ENCODE results near the gene LRMDA. TPM values are rescaled to one million over a fixed set of nuclear protein-coding genes. Genes with fewer than 3 reads are reported as not detected.

LRMDA gene
- total RNA-seq, 2 experiments from 2014 or later = not detected

DNA sequence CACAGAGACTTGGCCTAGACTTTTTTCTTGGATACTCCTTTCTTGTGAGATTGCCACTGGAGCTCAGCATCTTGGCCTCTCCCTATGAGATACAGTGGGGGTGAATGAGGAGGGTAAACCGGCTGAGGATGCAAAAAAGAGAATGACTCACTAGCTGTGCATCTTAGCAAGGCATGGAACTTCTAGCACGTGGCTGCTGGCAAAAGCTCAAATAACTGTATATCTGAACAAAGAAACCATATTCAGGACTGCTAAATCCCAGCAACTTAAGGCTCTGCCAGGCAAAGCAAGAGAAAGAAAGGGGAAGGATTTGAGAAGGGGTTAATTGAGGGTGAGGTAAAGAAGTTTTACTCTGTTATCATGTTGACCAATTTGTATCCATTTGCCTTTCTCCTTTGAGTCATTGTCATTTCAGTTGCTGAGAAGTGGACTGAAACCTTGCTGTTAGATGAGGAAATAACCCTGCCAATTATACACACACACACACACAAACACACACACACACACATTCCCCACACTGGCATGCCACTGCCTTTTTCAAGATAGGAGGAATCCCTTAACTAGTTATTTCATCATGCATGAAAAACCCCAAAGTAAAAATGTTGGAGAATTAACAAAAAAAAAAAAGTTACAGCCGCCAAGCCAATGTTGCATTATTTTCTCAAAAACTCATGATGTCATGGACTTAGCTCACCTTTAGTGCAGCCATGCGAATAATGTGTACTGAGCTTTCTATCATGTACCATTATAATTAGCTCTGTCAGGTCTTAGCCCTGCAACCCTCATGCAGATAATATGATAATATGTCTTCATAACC, 997.3 kb downstream of the LRMDA start:
- no peaks in the 10 kb centered on the region for H3K36me3 Mint-ChIP-seq (ENCODE audit: low read depth)
- no peaks in the 10 kb centered on the region for H3K4me1 ChIP-seq (ENCODE audit: insufficient read depth, low read length)
- no peaks in the 10 kb centered on the region for H3K27me3 Mint-ChIP-seq
- H3K4me1 Mint-ChIP-seq (ENCODE audit: low read depth) = no peaks in the 10 kb centered on the region
- H3K9me3 Mint-ChIP-seq = no peaks in the 10 kb centered on the region
- peaks cover 0 to 7% of the 10 kb centered on the region in 2 experiments for H3K9me3 ChIP-seq (ENCODE audit: control insufficient read depth in 1 of 2, insufficient read depth in 1 of 2, low read length in 2 of 2)
- TF ChIP-seq CTCF (IDR thresholded peaks at IDR 0.05) = no peak
- no peak for ATAC-seq (ENCODE audit: poor library complexity)
- H3K4me3 ChIP-seq (ENCODE audit: low read length) = no peak overlapping the region
- intact Hi-C loops (cut with DNase I, micrococcal nuclease) = no loop called here
- ChIA-PET CTCF (no interaction called here), POLR2A (no interaction called here)
- DNase-seq = no peak
- H3K27ac ChIP-seq (ENCODE audit: low read depth in 1 of 2, low read length in 2 of 2) = no peak overlapping the region
- no peaks in the 10 kb centered on the region for H3K27me3 ChIP-seq (ENCODE audit: control insufficient read depth in 1 of 2, insufficient read depth in 2 of 2, low read length in 2 of 2)
- no peak overlapping the region for H3K4me3 Mint-ChIP-seq
- no peaks in the 10 kb centered on the region for H3K36me3 ChIP-seq (ENCODE audit: insufficient read depth, low read length)
- H3K27ac Mint-ChIP-seq = no peak overlapping the region

DNA sequence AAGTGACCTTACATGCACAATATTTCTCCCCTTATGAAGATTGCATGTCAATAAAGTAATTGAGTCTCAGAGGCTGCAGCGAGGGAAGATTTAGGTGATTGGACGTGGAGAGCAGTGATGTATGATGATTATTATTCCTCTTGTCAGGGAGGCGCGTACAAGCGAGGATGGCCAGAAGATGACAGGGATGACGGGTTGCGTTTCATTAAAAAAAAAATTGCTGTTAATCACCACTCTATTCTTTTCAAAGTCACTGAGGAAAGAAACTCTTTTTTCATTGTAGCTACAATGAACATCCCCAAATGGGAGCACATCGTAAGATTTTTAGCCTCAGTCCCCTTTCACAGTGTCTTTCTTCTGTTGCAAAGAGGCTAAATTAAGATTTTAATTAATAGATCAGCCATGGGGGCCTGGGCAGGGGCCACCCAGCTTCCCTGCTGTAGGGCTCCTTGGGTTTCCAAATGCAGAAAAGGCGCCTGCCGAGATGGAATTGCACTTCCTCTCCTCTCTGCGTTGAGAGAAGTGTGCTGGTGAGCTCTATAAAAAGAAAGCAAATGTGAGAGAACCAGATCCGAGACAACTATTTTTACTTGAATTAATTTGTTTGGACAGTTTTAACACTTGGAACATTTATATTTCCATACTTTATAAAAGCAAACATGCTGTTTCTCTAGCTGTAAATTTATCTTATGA, 998.1 kb downstream of the LRMDA start:
- Histone ChIP-seq H3K9me3 (ENCODE audit: control insufficient read depth in 1 of 2, insufficient read depth in 1 of 2, low read length in 2 of 2) (peaks cover 0 to 7% of the 10 kb centered on the region in 2 experiments), H3K27me3 (ENCODE audit: control insufficient read depth in 1 of 2, insufficient read depth in 2 of 2, low read length in 2 of 2) (no peaks in the 10 kb centered on the region), H3K4me3 (ENCODE audit: low read length) (no peak overlapping the region), H3K27ac (ENCODE audit: low read depth in 1 of 2, low read length in 2 of 2) (no peak overlapping the region), H3K4me1 (ENCODE audit: insufficient read depth, low read length) (no peaks in the 10 kb centered on the region), H3K36me3 (ENCODE audit: insufficient read depth, low read length) (no peaks in the 10 kb centered on the region)
- no peak for ATAC-seq (ENCODE audit: poor library complexity)
- no peaks in the 10 kb centered on the region for H3K27me3 Mint-ChIP-seq
- no peaks in the 10 kb centered on the region for H3K36me3 Mint-ChIP-seq (ENCODE audit: low read depth)
- intact Hi-C loops (cut with DNase I, micrococcal nuclease) = no loop called here
- H3K9me3 Mint-ChIP-seq = no peaks in the 10 kb centered on the region
- no peak for DNase-seq
- H3K4me1 Mint-ChIP-seq (ENCODE audit: low read depth) = no peaks in the 10 kb centered on the region
- H3K27ac Mint-ChIP-seq = no peak overlapping the region
- ChIA-PET POLR2A (no interaction called here), CTCF (no interaction called here)
- H3K4me3 Mint-ChIP-seq = no peak overlapping the region
- no peak for TF ChIP-seq CTCF (IDR thresholded peaks at IDR 0.05)

DNA sequence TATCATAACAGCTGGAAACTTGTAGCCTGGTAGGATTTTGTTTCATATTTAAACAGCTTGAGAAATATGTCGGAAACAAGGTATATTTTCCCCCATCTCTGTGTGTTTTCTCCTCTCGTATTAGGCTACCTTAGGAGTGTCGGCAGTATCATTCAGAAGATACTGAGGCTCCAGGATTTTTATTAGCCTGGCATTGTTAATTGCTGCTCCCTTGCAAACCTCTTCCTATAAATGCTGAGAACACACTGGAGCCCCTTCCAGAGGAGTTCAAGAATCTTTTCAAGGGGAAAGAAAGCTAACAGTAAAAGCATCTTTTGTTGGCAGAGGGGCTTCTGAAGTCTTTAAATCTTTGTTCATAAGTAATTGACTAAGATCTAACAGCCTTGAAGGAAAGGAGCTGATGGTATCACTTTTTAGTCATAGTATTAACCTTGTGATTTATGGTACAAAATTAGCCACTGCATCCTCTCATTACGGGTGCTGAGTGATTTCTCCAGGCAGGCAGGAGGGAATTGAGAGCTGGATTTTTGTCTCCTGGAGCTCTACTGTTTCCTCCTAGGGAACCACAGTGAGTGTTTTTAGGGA, 998.7 kb downstream of the LRMDA start:
- no peaks in the 10 kb centered on the region for H3K36me3 Mint-ChIP-seq (ENCODE audit: low read depth)
- ChIA-PET CTCF (no interaction called here), POLR2A (interaction anchor here (0.5 kb wide), 1 partner anchor 52 kb away, joined by 3 read pairs; no protein-coding TSS in a partner anchor)
- H3K4me1 ChIP-seq (ENCODE audit: insufficient read depth, low read length) = no peaks in the 10 kb centered on the region
- no peaks in the 10 kb centered on the region for H3K9me3 Mint-ChIP-seq
- no peaks in the 10 kb centered on the region for H3K27me3 ChIP-seq (ENCODE audit: control insufficient read depth in 1 of 2, insufficient read depth in 2 of 2, low read length in 2 of 2)
- H3K36me3 ChIP-seq (ENCODE audit: insufficient read depth, low read length) = no peaks in the 10 kb centered on the region
- no peak for TF ChIP-seq CTCF (IDR thresholded peaks at IDR 0.05)
- H3K27me3 Mint-ChIP-seq = no peaks in the 10 kb centered on the region
- ATAC-seq (ENCODE audit: poor library complexity) = no peak
- no peak overlapping the region for H3K4me3 Mint-ChIP-seq
- no peak overlapping the region for H3K27ac Mint-ChIP-seq
- H3K9me3 ChIP-seq (ENCODE audit: control insufficient read depth in 1 of 2, insufficient read depth in 1 of 2, low read length in 2 of 2) = peaks cover 0 to 7% of the 10 kb centered on the region in 2 experiments
- no peak overlapping the region for H3K27ac ChIP-seq (ENCODE audit: low read depth in 1 of 2, low read length in 2 of 2)
- DNase-seq = no peak
- H3K4me3 ChIP-seq (ENCODE audit: low read length) = no peak overlapping the region
- intact Hi-C loops (cut with DNase I, micrococcal nuclease) = no loop called here
- H3K4me1 Mint-ChIP-seq (ENCODE audit: low read depth) = no peaks in the 10 kb centered on the region
